HepG2 (cell line): ENCODE results near the gene CDC42EP1. TPM values are rescaled to one million over a fixed set of nuclear protein-coding genes. Genes with fewer than 3 reads are reported as not detected.
A peak's percentile ranks its signal among the peaks of the same experiment; 100 is the strongest.

Experiments used
- AGO1 ChIP-seq: fragments of 200-400 bp; formaldehyde crosslinking; IDR thresholded peaks from 2 replicates; pipeline ENCODE4 v1.6.1; 2017; ENCODE audit warnings: mild to moderate bottlenecking, low read depth, low read length, moderate library complexity; ENCODE audit not compliant: poor library complexity, severe bottlenecking
- CAMTA2 ChIP-seq: sonication (generic); formaldehyde crosslinking; IDR thresholded peaks from 2 replicates; pipeline ENCODE4 v1.4.0; 2020; ENCODE audit warnings: mild to moderate bottlenecking, missing genetic modification reagents, borderline replicate concordance
- CEBPB ChIP-seq: IDR thresholded peaks from 2 replicates; pipeline ENCODE4 v1.6.1; 2011; ENCODE audit warnings: low read depth, low read length, improper control_type of control experiment, borderline replicate concordance
- CEBPG ChIP-seq: IDR thresholded peaks from 2 replicates; pipeline ENCODE4 v1.6.1; 2016
- DMAP1 ChIP-seq: IDR thresholded peaks from 2 replicates; pipeline ENCODE4 v1.6.1; 2016
- E2F1 ChIP-seq: sonication (generic); formaldehyde crosslinking; IDR thresholded peaks from 2 replicates; pipeline ENCODE4 v1.5.0; 2020; ENCODE audit warnings: missing genetic modification reagents
- FOXK2 ChIP-seq: fragments of 450-650 bp; IDR thresholded peaks from 2 replicates; pipeline ENCODE4 v1.6.1; 2016
- HHEX ChIP-seq: IDR thresholded peaks from 2 replicates; pipeline ENCODE4 v1.6.1; 2016; ENCODE audit warnings: control low read depth
- HNF4G ChIP-seq, 2 experiments: sonication (generic) in 1 of 2; formaldehyde crosslinking in 1 of 2; IDR thresholded peaks; 2 replicates each; pipeline versions ENCODE4 v1.4.0 to v1.6.1; 2011 to 2020; ENCODE audit warnings: borderline replicate concordance in 2 of 2, low read depth in 2 of 2, mild to moderate bottlenecking in 2 of 2, low read length in 1 of 2, missing genetic modification reagents in 1 of 2, moderate library complexity in 1 of 2
- IKZF5 ChIP-seq: IDR thresholded peaks from 2 replicates; pipeline ENCODE4 v1.6.1; 2018; ENCODE audit warnings: missing genetic modification reagents, mild to moderate bottlenecking, missing compliant biosample characterization
- JDP2 ChIP-seq: sonication (generic); formaldehyde crosslinking; IDR thresholded peaks from 2 replicates; pipeline ENCODE4 v1.8.1; 2022; ENCODE audit warnings: missing genetic modification reagents, borderline replicate concordance
- JUNB ChIP-seq: sonication (generic); formaldehyde crosslinking; IDR thresholded peaks from 2 replicates; pipeline ENCODE4 v1.8.0; 2022; ENCODE audit warnings: missing genetic modification reagents, mild to moderate bottlenecking, borderline replicate concordance
- KAT8 ChIP-seq: IDR thresholded peaks from 2 replicates; pipeline ENCODE4 v1.6.1; 2016; ENCODE audit warnings: missing genetic modification reagents, missing compliant biosample characterization
- MATR3 ChIP-seq: sonication (generic); formaldehyde crosslinking; IDR thresholded peaks from 2 replicates; pipeline ENCODE4 v1.4.0; 2020; ENCODE audit warnings: missing genetic modification reagents
- MXD4 ChIP-seq: IDR thresholded peaks from 2 replicates; pipeline ENCODE4 v1.6.1; 2016; ENCODE audit warnings: mild to moderate bottlenecking, missing biosample characterization, missing genetic modification reagents
- MZF1 ChIP-seq: sonication (generic); formaldehyde crosslinking; IDR thresholded peaks from 2 replicates; pipeline ENCODE4 v1.8.1; 2023; ENCODE audit warnings: mild to moderate bottlenecking, missing genetic modification reagents, borderline replicate concordance
- REXO4 ChIP-seq: sonication (generic); formaldehyde crosslinking; IDR thresholded peaks from 2 replicates; pipeline ENCODE4 v1.8.0; 2022; ENCODE audit warnings: missing genetic modification reagents, mild to moderate bottlenecking, borderline replicate concordance
- SMAD9 ChIP-seq: sonication (generic); formaldehyde crosslinking; IDR thresholded peaks from 2 replicates; pipeline ENCODE4 v1.5.1; 2020; ENCODE audit warnings: mild to moderate bottlenecking, missing genetic modification reagents
- SRY ChIP-seq: sonication (generic); formaldehyde crosslinking; IDR thresholded peaks from 2 replicates; pipeline ENCODE4 v1.8.0; 2022; ENCODE audit warnings: mild to moderate bottlenecking, missing genetic modification reagents
- TGIF2 ChIP-seq: IDR thresholded peaks from 2 replicates; pipeline ENCODE4 v1.6.1; 2016; ENCODE audit warnings: control low read depth, missing compliant biosample characterization
- YEATS4 ChIP-seq: sonication (generic); formaldehyde crosslinking; IDR thresholded peaks from 2 replicates; pipeline ENCODE4 v1.4.0; 2020; ENCODE audit warnings: missing genetic modification reagents, borderline replicate concordance
- ZBTB26 ChIP-seq: IDR thresholded peaks from 2 replicates; pipeline ENCODE4 v1.6.1; 2016; ENCODE audit warnings: missing compliant biosample characterization, missing genetic modification reagents, borderline replicate concordance
- ZNF343 ChIP-seq: sonication (generic); formaldehyde crosslinking; IDR thresholded peaks from 2 replicates; pipeline ENCODE4 v1.4.0; 2020; ENCODE audit warnings: mild to moderate bottlenecking, missing genetic modification reagents
- ZNF670 ChIP-seq: sonication (generic); formaldehyde crosslinking; IDR thresholded peaks from 2 replicates; pipeline ENCODE4 v1.8.0; 2022; ENCODE audit warnings: mild to moderate bottlenecking, missing genetic modification reagents, borderline replicate concordance
- ZNF792 ChIP-seq: IDR thresholded peaks from 2 replicates; pipeline ENCODE4 v1.6.1; 2016
- polyA plus RNA-seq, 8 experiments: library from polyadenylated mRNA; depleted of rRNA in 3 of 8; stranded (reverse) in 7 of 8; unstranded in 1 of 8; fragments of >200 nt; fragmentation: Illumina TruSeq in 4 of 8; extraction: Trizol in 4 of 8; gene quantifications; 2 replicates each; pipeline versions ENCODE4 v1.2.1 to v1.2.3, GENCODE V29; 2011 to 2016; ENCODE audit warnings: low read depth in 4 of 8, missing spikeins in 1 of 8, mixed read lengths in 1 of 8; ENCODE audit not compliant: insufficient read depth in 1 of 8
- total RNA-seq, 5 experiments: library from RNA; depleted of rRNA; stranded (reverse); fragments of >200 nt; fragmentation: Illumina TruSeq; extraction: Trizol; gene quantifications; 2 replicates each; pipeline ENCODE4 v1.2.3, GENCODE V29; 2016; ENCODE audit warnings: low read depth in 1 of 5

The CDC42EP1 gene
- total and polyA plus RNA-seq, 2 of the 13 experiments (the other 11 are each of a cell fraction or from before 2014, with no cell fraction given): 17.1 to 29.5 TPM

- TF ChIP-seq AGO1 (no peak), REXO4 (no peak), CAMTA2 (no peak), MXD4 (CRISPR knock-in tag) (no peak), JDP2 (CRISPR knock-in tag) (no peak), MATR3 (CRISPR knock-in tag) (no peak), E2F1 (CRISPR knock-in tag) (no peak), DMAP1 (CRISPR knock-in tag) (no peak), ZNF792 (CRISPR knock-in tag) (0 out of 2 replicates have a peak, but pooled peaks have one; percentile 33), SMAD9 (CRISPR knock-in tag) (no peak), YEATS4 (CRISPR knock-in tag) (no peak), ZNF343 (CRISPR knock-in tag) (no peak), ZBTB26 (CRISPR knock-in tag) (no peak), HNF4G (IDR thresholded peaks at IDR 0.05; ENCODE audit: borderline replicate concordance, low read depth, low read length) (no peak), HNF4G (CRISPR knock-in tag; IDR thresholded peaks at IDR 0.05; ENCODE audit: borderline replicate concordance, low read depth) (no peak), CEBPG (CRISPR knock-in tag) (0 out of 2 replicates have a peak, but pooled peaks have one; percentile 39), IKZF5 (CRISPR knock-in tag) (0 out of 2 replicates have a peak, but pooled peaks have one; percentile 24), ZNF670 (CRISPR knock-in tag) (no peak), SRY (no peak), TGIF2 (CRISPR knock-in tag) (no peak; the same call in 1 of the 2 replicates), KAT8 (CRISPR knock-in tag) (no peak), CEBPB (no peak), HHEX (CRISPR knock-in tag) (no peak), FOXK2 (no peak), JUNB (CRISPR knock-in tag) (no peak), MZF1 (CRISPR knock-in tag) (no peak)
These were observed 21.5 kb upstream of the CDC42EP1 start (continued) for GRCh38 chr22:37538590-37539357.
